ENCODE data around the gene ATOSB.

- TF ChIP-seq, protein P1, sequence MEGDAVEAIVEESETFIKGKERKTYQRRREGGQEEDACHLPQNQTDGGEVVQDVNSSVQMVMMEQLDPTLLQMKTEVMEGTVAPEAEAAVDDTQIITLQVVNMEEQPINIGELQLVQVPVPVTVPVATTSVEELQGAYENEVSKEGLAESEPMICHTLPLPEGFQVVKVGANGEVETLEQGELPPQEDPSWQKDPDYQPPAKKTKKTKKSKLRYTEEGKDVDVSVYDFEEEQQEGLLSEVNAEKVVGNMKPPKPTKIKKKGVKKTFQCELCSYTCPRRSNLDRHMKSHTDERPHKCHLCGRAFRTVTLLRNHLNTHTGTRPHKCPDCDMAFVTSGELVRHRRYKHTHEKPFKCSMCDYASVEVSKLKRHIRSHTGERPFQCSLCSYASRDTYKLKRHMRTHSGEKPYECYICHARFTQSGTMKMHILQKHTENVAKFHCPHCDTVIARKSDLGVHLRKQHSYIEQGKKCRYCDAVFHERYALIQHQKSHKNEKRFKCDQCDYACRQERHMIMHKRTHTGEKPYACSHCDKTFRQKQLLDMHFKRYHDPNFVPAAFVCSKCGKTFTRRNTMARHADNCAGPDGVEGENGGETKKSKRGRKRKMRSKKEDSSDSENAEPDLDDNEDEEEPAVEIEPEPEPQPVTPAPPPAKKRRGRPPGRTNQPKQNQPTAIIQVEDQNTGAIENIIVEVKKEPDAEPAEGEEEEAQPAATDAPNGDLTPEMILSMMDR (IDR thresholded peaks at IDR 0.05) = no peak
- no peak for TF ChIP-seq POLR2A (IDR thresholded peaks at IDR 0.05)
These were observed 19.3 kb upstream of the ATOSB start for GRCh38 chr9:35134920-35135319.
